ENCODE data around the gene GNB1. TPM values are rescaled to one million over a fixed set of nuclear protein-coding genes. Genes with fewer than 3 reads are reported as not detected.
"Not testable (repeated sequence)": the region's sequence is repeated elsewhere in the genome, so short reads cannot be mapped to it uniquely, and the experiment has no call there.

The GNB1 gene
- total RNA-seq, 4 donors from 2014 or later = 154 to 200 (median 174) TPM

GRCh38 chr1:1862905-1863547 is 27.9 kb downstream of the GNB1 start:
- H3K27ac ChIP-seq = no peak overlapping the region
- H3K4me3 ChIP-seq (replicated peaks in 1 of 3) = no peak overlapping the region
- H3K4me1 ChIP-seq = peaks cover 22 to 48% of the 10 kb centered on the region in 2 donors
- TF ChIP-seq, protein P1, sequence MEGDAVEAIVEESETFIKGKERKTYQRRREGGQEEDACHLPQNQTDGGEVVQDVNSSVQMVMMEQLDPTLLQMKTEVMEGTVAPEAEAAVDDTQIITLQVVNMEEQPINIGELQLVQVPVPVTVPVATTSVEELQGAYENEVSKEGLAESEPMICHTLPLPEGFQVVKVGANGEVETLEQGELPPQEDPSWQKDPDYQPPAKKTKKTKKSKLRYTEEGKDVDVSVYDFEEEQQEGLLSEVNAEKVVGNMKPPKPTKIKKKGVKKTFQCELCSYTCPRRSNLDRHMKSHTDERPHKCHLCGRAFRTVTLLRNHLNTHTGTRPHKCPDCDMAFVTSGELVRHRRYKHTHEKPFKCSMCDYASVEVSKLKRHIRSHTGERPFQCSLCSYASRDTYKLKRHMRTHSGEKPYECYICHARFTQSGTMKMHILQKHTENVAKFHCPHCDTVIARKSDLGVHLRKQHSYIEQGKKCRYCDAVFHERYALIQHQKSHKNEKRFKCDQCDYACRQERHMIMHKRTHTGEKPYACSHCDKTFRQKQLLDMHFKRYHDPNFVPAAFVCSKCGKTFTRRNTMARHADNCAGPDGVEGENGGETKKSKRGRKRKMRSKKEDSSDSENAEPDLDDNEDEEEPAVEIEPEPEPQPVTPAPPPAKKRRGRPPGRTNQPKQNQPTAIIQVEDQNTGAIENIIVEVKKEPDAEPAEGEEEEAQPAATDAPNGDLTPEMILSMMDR (IDR thresholded peaks at IDR 0.05) = no peak
- TF ChIP-seq POLR2A (IDR thresholded peaks at IDR 0.05) = no peak
- intact Hi-C loops (cut with DNase I) = no loop called here
- no peaks in the 10 kb centered on the region for H3K9me3 ChIP-seq
- no peaks in the 10 kb centered on the region for H3K36me3 ChIP-seq
- no peaks in the 10 kb centered on the region for H3K27me3 ChIP-seq
- DNase-seq = no peak
- 64 to 77% methylated on average over 6 of the region's 6 CpGs for WGBS, 2 donors

DNA sequence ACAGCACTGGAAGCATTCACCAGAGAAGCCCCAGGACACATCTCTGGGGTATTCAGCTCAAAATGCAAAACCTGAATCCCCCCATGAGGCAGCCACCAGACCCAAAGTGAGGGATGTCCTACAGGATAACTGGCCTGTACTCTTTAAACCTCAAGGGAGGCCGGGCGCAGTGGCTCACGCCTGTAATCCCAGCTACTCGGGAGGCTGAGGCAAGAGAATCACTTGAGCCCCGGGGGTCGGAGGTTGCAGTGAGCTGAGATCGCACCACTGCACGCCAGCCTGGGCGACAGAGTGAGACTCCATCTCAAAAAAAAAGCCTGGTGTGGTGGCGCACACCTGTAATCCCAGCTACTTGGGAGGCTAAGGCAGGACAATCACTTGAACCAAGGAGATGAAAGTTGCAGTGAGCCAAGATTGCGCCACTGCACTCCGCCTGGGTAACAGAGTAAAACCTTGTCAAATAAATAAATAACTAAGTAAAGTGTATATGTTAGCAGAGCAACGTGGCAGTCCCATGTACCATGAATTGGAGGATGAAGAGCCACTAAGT is 29.1 kb downstream of the GNB1 start:
- H3K9me3 ChIP-seq; intact Hi-C loops (cut with DNase I); DNase-seq; H3K36me3 ChIP-seq; H3K4me3 ChIP-seq (replicated peaks in 1 of 3); H3K27me3 ChIP-seq; H3K27ac ChIP-seq: not testable (repeated sequence)
- 94 to 95% methylated on average over 11 to 13 of the region's 13 CpGs for WGBS, 2 donors
- H3K4me1 ChIP-seq = peaks cover 32 to 60% of the 10 kb centered on the region in 2 donors

GRCh38 chr1:1861339-1861730 is 29.6 kb downstream of the GNB1 start:
- H3K27me3 ChIP-seq = no peaks in the 10 kb centered on the region
- no peak overlapping the region for H3K27ac ChIP-seq
- no peaks in the 10 kb centered on the region for H3K36me3 ChIP-seq
- no peak for DNase-seq
- no peak for TF ChIP-seq POLR2A (IDR thresholded peaks at IDR 0.05)
- TF ChIP-seq, protein P1 (IDR thresholded peaks at IDR 0.05) = no peak
- intact Hi-C loops (cut with DNase I) = no loop called here
- no peak overlapping the region for H3K4me3 ChIP-seq (replicated peaks in 1 of 3)
- peaks cover 33 to 60% of the 10 kb centered on the region in 2 donors for H3K4me1 ChIP-seq
- 58 to 73% methylated on average over 1 of the region's 1 CpG for WGBS, 2 donors
- H3K9me3 ChIP-seq = no peaks in the 10 kb centered on the region

- H3K36me3 ChIP-seq; intact Hi-C loops (cut with DNase I); H3K27me3 ChIP-seq; H3K4me3 ChIP-seq (replicated peaks in 1 of 3); H3K9me3 ChIP-seq; DNase-seq: not testable (repeated sequence)
- Histone ChIP-seq H3K27ac (peak overlapping the region in 1 of 3 donors; percentile 72), H3K4me1 (peaks cover 33 to 66% of the 10 kb centered on the region in 2 donors)
- 86 to 87% methylated on average over 8 of the region's 8 CpGs for WGBS, 2 donors
Observed at GRCh38 chr1:1859970-1860697, 30.8 kb downstream of the GNB1 start.

DNA sequence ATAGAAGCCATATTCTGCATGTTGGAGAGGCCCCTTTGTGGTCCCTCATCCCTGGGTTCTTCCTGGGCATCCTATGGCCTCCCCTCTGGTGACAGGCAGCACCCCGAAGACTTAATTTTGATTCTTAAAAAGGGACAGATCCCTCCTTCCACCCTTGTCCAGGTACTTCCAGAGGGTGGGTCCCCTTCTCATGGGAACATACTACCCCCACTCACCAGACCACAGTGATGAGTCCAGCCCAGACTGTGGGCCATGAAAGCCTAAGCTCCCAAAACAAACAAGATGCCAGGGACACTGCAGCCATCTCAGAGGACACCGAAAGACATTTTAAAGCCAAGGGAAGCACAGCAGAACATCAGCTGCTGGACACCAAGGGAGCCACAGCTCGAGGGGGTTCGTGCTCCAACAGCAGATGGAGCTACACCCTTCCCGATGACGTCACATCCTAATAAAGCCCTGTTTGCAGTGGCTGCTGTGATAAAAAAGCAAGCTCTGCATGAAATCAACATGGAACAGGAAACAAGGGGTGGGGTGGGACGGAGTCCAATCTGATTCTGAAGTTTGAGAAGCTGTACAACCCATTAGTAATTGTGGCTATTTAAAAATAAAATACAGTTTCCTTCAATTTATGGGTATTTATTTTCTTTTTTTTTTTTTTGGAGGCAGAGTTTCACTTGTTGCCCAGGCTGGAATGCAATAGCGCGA is 32.4 kb downstream of the GNB1 start:
- intact Hi-C loops (cut with DNase I) = no loop called here
- no peaks in the 10 kb centered on the region for H3K27me3 ChIP-seq
- H3K27ac ChIP-seq = peak overlapping the region; percentile 57 to 72 (median 65)
- no peaks in the 10 kb centered on the region for H3K36me3 ChIP-seq
- H3K4me3 ChIP-seq (replicated peaks in 1 of 3) = no peak overlapping the region
- H3K4me1 ChIP-seq = peaks cover 33 to 64% of the 10 kb centered on the region in 2 donors
- peak; percentile 48 to 49 for DNase-seq
- WGBS, 2 donors = 50 to 58% methylated on average over 9 of the region's 9 CpGs
- TF ChIP-seq POLR2A (IDR thresholded peaks at IDR 0.05) = no peak
- TF ChIP-seq, protein P1 (IDR thresholded peaks at IDR 0.05) = peak in 2 of 6 experiments; percentile 12 to 24
- H3K9me3 ChIP-seq = no peaks in the 10 kb centered on the region
